Lower leg skin (tissue), 3 donors: Measurements from ENCODE around the gene PPA2.

Source experiments
- POLR2A ChIP-seq, 2 donors: fragments of 450-650 bp; IDR thresholded peaks; one replicate each; pipeline ENCODE4 v1.6.1; 2016 to 2017; ENCODE audit warnings: antibody characterized with exemption in 2 of 2, mild to moderate bottlenecking in 1 of 2, moderate library complexity in 1 of 2
- TF ChIP-seq, protein P1 (sequence below), 3 donors: fragments of 450-650 bp; IDR thresholded peaks; one replicate each; pipeline ENCODE4 v1.5.1; 2016; ENCODE audit warnings: antibody characterized with exemption in 3 of 3, mild to moderate bottlenecking in 3 of 3, moderate library complexity in 2 of 3

DNA sequence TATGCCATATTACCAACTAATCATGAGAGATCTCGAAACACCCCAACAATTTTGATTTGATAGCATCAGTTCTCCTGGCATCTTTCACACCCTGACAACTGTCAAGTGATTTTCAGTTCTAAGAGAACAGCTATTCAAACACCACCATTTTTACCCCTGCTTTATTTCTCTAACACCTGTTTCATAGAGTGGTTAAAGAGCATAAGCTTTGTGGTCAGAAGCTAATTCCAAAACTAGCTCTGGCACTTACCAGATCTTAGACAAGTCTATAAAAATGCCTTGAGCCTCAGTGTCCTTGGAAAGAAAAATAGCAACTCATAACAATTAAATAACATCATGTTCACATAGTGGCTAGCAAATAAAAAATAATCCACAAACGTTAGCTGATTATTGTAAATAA, 17.9 kb downstream of the PPA2 start:
- TF ChIP-seq, protein P1, sequence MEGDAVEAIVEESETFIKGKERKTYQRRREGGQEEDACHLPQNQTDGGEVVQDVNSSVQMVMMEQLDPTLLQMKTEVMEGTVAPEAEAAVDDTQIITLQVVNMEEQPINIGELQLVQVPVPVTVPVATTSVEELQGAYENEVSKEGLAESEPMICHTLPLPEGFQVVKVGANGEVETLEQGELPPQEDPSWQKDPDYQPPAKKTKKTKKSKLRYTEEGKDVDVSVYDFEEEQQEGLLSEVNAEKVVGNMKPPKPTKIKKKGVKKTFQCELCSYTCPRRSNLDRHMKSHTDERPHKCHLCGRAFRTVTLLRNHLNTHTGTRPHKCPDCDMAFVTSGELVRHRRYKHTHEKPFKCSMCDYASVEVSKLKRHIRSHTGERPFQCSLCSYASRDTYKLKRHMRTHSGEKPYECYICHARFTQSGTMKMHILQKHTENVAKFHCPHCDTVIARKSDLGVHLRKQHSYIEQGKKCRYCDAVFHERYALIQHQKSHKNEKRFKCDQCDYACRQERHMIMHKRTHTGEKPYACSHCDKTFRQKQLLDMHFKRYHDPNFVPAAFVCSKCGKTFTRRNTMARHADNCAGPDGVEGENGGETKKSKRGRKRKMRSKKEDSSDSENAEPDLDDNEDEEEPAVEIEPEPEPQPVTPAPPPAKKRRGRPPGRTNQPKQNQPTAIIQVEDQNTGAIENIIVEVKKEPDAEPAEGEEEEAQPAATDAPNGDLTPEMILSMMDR (IDR thresholded peaks at IDR 0.05): no peak
- no peak for TF ChIP-seq POLR2A (IDR thresholded peaks at IDR 0.05)
